Measurements from ENCODE around the gene ELP6.

Gene ELP6

GRCh38 chr3:47476644-47477199 is 36.8 kb downstream of the ELP6 start:
- TF ChIP-seq EGR1 (IDR thresholded peaks at IDR 0.05) (no peak), TCF12 (IDR thresholded peaks at IDR 0.05; ENCODE audit: low read depth) (no peak), ZBTB7A (IDR thresholded peaks at IDR 0.05; ENCODE audit: low read depth) (no peak), CEBPB (IDR thresholded peaks at IDR 0.05) (no peak)

DNA sequence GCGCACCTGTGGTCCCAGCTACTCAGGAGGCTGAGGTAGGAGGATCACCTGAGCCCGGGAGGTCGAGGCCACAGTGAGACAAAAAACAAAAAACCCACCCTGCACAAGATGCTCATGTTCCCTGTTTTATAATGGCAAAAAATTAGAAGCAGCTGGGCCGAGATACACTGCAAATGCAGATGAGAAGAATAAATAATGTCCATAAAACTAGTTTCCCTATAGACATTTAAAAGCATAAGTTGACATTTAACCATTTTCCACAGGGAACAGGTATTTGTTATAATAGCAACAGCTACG is 37.2 kb downstream of the ELP6 start:
- no peak for TF ChIP-seq MAX (IDR thresholded peaks at IDR 0.05)
- no peak for TF ChIP-seq ZBTB7A (IDR thresholded peaks at IDR 0.05; ENCODE audit: low read depth)
- TF ChIP-seq, protein P1, sequence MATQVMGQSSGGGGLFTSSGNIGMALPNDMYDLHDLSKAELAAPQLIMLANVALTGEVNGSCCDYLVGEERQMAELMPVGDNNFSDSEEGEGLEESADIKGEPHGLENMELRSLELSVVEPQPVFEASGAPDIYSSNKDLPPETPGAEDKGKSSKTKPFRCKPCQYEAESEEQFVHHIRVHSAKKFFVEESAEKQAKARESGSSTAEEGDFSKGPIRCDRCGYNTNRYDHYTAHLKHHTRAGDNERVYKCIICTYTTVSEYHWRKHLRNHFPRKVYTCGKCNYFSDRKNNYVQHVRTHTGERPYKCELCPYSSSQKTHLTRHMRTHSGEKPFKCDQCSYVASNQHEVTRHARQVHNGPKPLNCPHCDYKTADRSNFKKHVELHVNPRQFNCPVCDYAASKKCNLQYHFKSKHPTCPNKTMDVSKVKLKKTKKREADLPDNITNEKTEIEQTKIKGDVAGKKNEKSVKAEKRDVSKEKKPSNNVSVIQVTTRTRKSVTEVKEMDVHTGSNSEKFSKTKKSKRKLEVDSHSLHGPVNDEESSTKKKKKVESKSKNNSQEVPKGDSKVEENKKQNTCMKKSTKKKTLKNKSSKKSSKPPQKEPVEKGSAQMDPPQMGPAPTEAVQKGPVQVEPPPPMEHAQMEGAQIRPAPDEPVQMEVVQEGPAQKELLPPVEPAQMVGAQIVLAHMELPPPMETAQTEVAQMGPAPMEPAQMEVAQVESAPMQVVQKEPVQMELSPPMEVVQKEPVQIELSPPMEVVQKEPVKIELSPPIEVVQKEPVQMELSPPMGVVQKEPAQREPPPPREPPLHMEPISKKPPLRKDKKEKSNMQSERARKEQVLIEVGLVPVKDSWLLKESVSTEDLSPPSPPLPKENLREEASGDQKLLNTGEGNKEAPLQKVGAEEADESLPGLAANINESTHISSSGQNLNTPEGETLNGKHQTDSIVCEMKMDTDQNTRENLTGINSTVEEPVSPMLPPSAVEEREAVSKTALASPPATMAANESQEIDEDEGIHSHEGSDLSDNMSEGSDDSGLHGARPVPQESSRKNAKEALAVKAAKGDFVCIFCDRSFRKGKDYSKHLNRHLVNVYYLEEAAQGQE (IDR thresholded peaks at IDR 0.05; ENCODE audit: low read depth), result no peak
- no peak for TF ChIP-seq CREB1 (IDR thresholded peaks at IDR 0.05; ENCODE audit: low read depth)
- TF ChIP-seq RAD21 (IDR thresholded peaks at IDR 0.05; ENCODE audit: low read depth), result no peak
- TF ChIP-seq CEBPB (IDR thresholded peaks at IDR 0.05), result no peak
- TF ChIP-seq TAF1 (IDR thresholded peaks at IDR 0.05; ENCODE audit: low read depth), result no peak
- no peak for TF ChIP-seq FOXM1 (IDR thresholded peaks at IDR 0.05; ENCODE audit: borderline replicate concordance, low read depth)
- no peak for TF ChIP-seq EP300 (IDR thresholded peaks at IDR 0.05; ENCODE audit: borderline replicate concordance)
- no peak for TF ChIP-seq YY1 (IDR thresholded peaks at IDR 0.05; ENCODE audit: low read depth)
- TF ChIP-seq, protein P2, sequence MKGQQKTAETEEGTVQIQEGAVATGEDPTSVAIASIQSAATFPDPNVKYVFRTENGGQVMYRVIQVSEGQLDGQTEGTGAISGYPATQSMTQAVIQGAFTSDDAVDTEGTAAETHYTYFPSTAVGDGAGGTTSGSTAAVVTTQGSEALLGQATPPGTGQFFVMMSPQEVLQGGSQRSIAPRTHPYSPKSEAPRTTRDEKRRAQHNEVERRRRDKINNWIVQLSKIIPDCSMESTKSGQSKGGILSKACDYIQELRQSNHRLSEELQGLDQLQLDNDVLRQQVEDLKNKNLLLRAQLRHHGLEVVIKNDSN (IDR thresholded peaks at IDR 0.05), result no peak

GRCh38 chr3:47475570-47476329 is 37.8 kb downstream of the ELP6 start, which contains the start of gene SCAP:
Gene SCAP (minus strand): TSS chr3:47475941. CDS start chr3:47442993, 32,948 bp downstream.
- peak; percentile 95 for TF ChIP-seq MAX (IDR thresholded peaks at IDR 0.05)
- no peak for TF ChIP-seq EP300 (IDR thresholded peaks at IDR 0.05; ENCODE audit: borderline replicate concordance)
- TF ChIP-seq TEAD4 (IDR thresholded peaks at IDR 0.05), result no peak
- TF ChIP-seq, protein P2 (IDR thresholded peaks at IDR 0.05), result peak; percentile 87
- no peak; the same call in 1 of the 2 replicates for TF ChIP-seq CEBPB (IDR thresholded peaks at IDR 0.05)
- TF ChIP-seq YY1 (IDR thresholded peaks at IDR 0.05; ENCODE audit: low read depth), result peak; percentile 82
- TF ChIP-seq TAF1 (IDR thresholded peaks at IDR 0.05; ENCODE audit: low read depth), result no peak; the same call in 1 of the 2 replicates
- TF ChIP-seq TCF12 (IDR thresholded peaks at IDR 0.05; ENCODE audit: low read depth), result peak; percentile 36; the same call in 1 of the 2 replicates
- TF ChIP-seq ZBTB7A (IDR thresholded peaks at IDR 0.05; ENCODE audit: low read depth), result peak; percentile 88; the same call in 1 of the 2 replicates
- TF ChIP-seq RAD21 (IDR thresholded peaks at IDR 0.05; ENCODE audit: low read depth), result peak; percentile 56; the same call in 1 of the 2 replicates
- TF ChIP-seq, protein P1 (IDR thresholded peaks at IDR 0.05; ENCODE audit: low read depth), result peak; percentile 78
- TF ChIP-seq CREB1 (IDR thresholded peaks at IDR 0.05; ENCODE audit: low read depth), result no peak
- no peak for TF ChIP-seq NFIC (IDR thresholded peaks at IDR 0.05)
- no peak for TF ChIP-seq FOXM1 (IDR thresholded peaks at IDR 0.05; ENCODE audit: borderline replicate concordance, low read depth)
- TF ChIP-seq EGR1 (IDR thresholded peaks at IDR 0.05), result peak; percentile 84

- TF ChIP-seq RAD21 (IDR thresholded peaks at IDR 0.05; ENCODE audit: low read depth) (no peak), CEBPB (IDR thresholded peaks at IDR 0.05) (no peak), TEAD4 (IDR thresholded peaks at IDR 0.05) (no peak), TCF12 (IDR thresholded peaks at IDR 0.05; ENCODE audit: low read depth) (no peak), MAX (IDR thresholded peaks at IDR 0.05) (no peak), EGR1 (IDR thresholded peaks at IDR 0.05) (no peak), EP300 (IDR thresholded peaks at IDR 0.05; ENCODE audit: borderline replicate concordance) (no peak), FOXM1 (IDR thresholded peaks at IDR 0.05; ENCODE audit: borderline replicate concordance, low read depth) (no peak), ZBTB7A (IDR thresholded peaks at IDR 0.05; ENCODE audit: low read depth) (no peak; the same call in 1 of the 2 replicates), YY1 (IDR thresholded peaks at IDR 0.05; ENCODE audit: low read depth) (no peak), CREB1 (IDR thresholded peaks at IDR 0.05; ENCODE audit: low read depth) (no peak), TAF1 (IDR thresholded peaks at IDR 0.05; ENCODE audit: low read depth) (no peak), NFIC (IDR thresholded peaks at IDR 0.05) (no peak)
- TF ChIP-seq, protein P1 (IDR thresholded peaks at IDR 0.05; ENCODE audit: low read depth), result no peak
- TF ChIP-seq, protein P2 (IDR thresholded peaks at IDR 0.05), result no peak
Observed at GRCh38 chr3:47475029-47475569, 38.4 kb downstream of the ELP6 start.

Data from Ishikawa (cell line).